Small intestine (tissue), 7 donors: ENCODE data around the gene GREM1. TPM values are rescaled to one million over a fixed set of nuclear protein-coding genes. Genes with fewer than 3 reads are reported as not detected.
A peak's percentile ranks its signal among the peaks of the same experiment; 100 is the strongest.

Experiments used
- DNase-seq, 2 donors: peaks; one replicate each; pipeline versions ENCODE4 v3.0.0 to v3.0.0-alpha.2; 2013
- FAIRE-seq: peaks from 2 replicates; lab custom pipeline; 2012; peaks lifted over from hg19 to GRCh38; lab: Jason Lieb, UNC
- H3K27ac ChIP-seq, 3 donors: one replicate each; pipeline ENCODE4 v1.5.1; 2013; ENCODE audit warnings: low read length in 2 of 3, mild to moderate bottlenecking in 2 of 3, control low read depth in 1 of 3, inconsistent platforms in 1 of 3, low read depth in 1 of 3, moderate library complexity in 1 of 3
- H3K27me3 ChIP-seq, 3 donors: one replicate each; pipeline ENCODE4 v1.6.1; 2013; ENCODE audit warnings: low read length in 3 of 3, inconsistent platforms in 1 of 3; ENCODE audit not compliant: control insufficient read depth in 3 of 3, insufficient read depth in 3 of 3
- H3K36me3 ChIP-seq, 3 donors: one replicate each; pipeline ENCODE4 v1.6.1; 2013; ENCODE audit warnings: low read length in 3 of 3, inconsistent platforms in 1 of 3, low read depth in 1 of 3, mild to moderate bottlenecking in 1 of 3, moderate library complexity in 1 of 3; ENCODE audit not compliant: control insufficient read depth in 3 of 3, insufficient read depth in 2 of 3
- H3K4me1 ChIP-seq, 3 donors: one replicate each; pipeline ENCODE4 v1.6.1; 2013; ENCODE audit warnings: low read length in 2 of 3, inconsistent platforms in 1 of 3, low read depth in 1 of 3, mild to moderate bottlenecking in 1 of 3, moderate library complexity in 1 of 3; ENCODE audit not compliant: control insufficient read depth in 3 of 3, insufficient read depth in 2 of 3
- H3K4me3 ChIP-seq, 3 donors: one replicate each; pipeline ENCODE4 v1.5.1; 2013; ENCODE audit warnings: low read length in 3 of 3, control low read depth in 1 of 3, inconsistent platforms in 1 of 3, low read depth in 1 of 3, mild to moderate bottlenecking in 1 of 3, moderate library complexity in 1 of 3
- H3K9me3 ChIP-seq, 2 donors: one replicate each; pipeline ENCODE4 v1.6.1; 2013; ENCODE audit warnings: low read depth in 1 of 2, low read length in 1 of 2; ENCODE audit not compliant: control insufficient read depth in 2 of 2, insufficient read depth in 1 of 2
- WGBS, 3 donors: extraction: QIAGEN DNeasy Blood & Tissue Kit; methylation state at CpG; one replicate each; pipeline ENCODE4 v1.1.7; 2013; 5-methylcytosine and 5-hydroxymethylcytosine counted together
- polyA plus RNA-seq, 4 donors: library from polyadenylated mRNA; stranded (reverse) in 3 of 4; unstranded in 1 of 4; fragments of 200-250 nt in 3 of 4; fragments of 120-200 nt in 1 of 4; gene quantifications; one replicate each; pipeline versions ENCODE4 v1.2.1 to v1.2.3, GENCODE V29; 2013
- donor health status: healthy with polysubstance abuse.
- donor health status: control.
- donor health status: control.
- donor health status: Bipolar disorder and iron deficiency.
- donor health status: healthy.

GREM1 gene
- polyA plus RNA-seq, 4 donors: 0.22 to 39.6 (median 1.5) TPM

- 1 to 3% (median 2%) methylated on average over 39 to 60 of the region's 60 CpGs for WGBS, 3 donors
- peak overlapping the region; percentile 13 to 36 (median 36) for H3K4me3 ChIP-seq
- peaks cover 14 to 69% (median 33%) of the 10 kb centered on the region in 3 donors for H3K27me3 ChIP-seq
- peak overlapping the region in 1 of 3 donors; percentile 54 for H3K27ac ChIP-seq
- DNase-seq (peak in 1 of 2 donors; percentile 42), FAIRE-seq (no peak)
- H3K4me1 ChIP-seq: peaks cover 0 to 6% (median 3%) of the 10 kb centered on the region in 3 donors
- no peaks in the 10 kb centered on the region for H3K9me3 ChIP-seq
- no peaks in the 10 kb centered on the region for H3K36me3 ChIP-seq
Observed at GRCh38 chr15:32718227-32718820, 520 bp downstream of the GREM1 start.

DNA sequence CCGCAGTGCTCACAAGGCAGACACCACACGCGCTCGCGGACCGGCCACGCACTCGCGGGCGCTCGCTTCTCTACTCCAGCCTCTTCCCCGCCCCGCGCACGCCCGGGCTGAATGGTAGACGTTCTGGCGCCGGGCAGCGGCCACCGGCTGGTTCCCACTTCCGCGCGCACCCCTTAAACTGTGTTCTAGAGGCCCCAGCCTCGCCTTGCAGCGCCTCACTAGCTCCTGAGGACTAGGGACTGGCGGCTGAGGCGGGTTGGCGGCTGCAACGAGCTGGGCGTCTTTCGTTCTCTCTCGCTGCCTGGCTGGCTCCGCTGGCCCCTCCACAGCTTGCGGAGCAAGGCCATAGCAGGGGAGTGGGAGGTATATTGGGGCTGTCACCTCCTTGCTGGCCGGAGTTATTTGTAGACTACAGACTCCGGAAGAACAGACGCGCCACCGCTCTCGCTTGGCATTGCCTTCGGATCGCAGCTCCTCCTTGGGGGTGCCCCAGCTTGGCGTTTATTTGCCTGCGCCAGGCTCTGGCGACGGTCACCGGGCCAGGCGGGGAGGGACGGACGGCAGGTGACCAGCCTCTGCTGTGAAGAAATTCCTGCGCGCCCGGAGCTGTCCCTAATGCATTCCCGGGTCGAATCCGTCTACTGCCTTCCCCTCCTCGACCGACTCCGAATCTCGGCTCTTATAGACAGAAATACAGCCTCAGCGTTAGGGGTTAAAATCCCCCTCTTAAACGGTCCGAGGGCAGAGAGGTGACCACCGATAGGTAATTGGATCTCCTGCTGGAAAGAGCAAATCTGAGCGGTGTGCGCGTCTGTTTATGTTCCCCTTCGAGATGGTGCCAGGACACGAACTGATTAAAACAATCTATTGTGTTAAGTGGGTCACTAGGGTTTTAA is 1.3 kb downstream of the GREM1 start:
- no peaks in the 10 kb centered on the region for H3K9me3 ChIP-seq
- FAIRE-seq: no peak
- H3K27ac ChIP-seq: peak overlapping the region in 1 of 3 donors; percentile 54
- DNase-seq: peak in 1 of 2 donors; percentile 34
- H3K4me1 ChIP-seq: peaks cover 0 to 6% (median 3%) of the 10 kb centered on the region in 3 donors
- 2 to 4% (median 2%) methylated on average over 58 to 70 of the region's 70 CpGs for WGBS, 3 donors
- H3K27me3 ChIP-seq: peaks cover 14 to 66% (median 33%) of the 10 kb centered on the region in 3 donors
- H3K4me3 ChIP-seq: peak overlapping the region; percentile 13 to 36 (median 36)
- no peaks in the 10 kb centered on the region for H3K36me3 ChIP-seq

DNA sequence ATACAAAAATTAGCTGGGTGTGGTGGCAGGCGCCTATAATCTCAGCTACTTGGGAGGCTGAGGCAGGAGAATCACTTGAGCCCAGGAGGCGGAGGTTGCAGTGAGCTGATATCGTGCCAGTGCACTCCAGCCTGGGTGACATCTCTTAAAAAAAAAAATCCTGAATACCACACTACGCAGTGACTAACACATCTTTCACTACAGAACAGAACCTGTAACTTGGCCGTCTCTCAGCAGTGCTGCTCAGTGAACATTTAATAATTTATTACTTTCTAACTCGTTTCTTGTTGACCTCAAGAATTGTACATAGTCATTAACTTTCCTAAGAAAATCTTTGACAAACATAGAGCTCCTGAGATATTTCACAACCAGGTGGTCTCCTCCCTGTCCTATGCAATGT is 3.8 kb downstream of the GREM1 start:
- FAIRE-seq (no peak), DNase-seq (no peak)
- Histone ChIP-seq H3K27ac (no peak overlapping the region), H3K4me3 (no peak overlapping the region), H3K36me3 (no peaks in the 10 kb centered on the region), H3K9me3 (no peaks in the 10 kb centered on the region), H3K4me1 (peaks cover 0 to 6% (median 3%) of the 10 kb centered on the region in 3 donors), H3K27me3 (peaks cover 14 to 52% (median 30%) of the 10 kb centered on the region in 3 donors)
- WGBS, 3 donors: 80 to 82% (median 81%) methylated on average over 6 of the region's 6 CpGs

GRCh38 chr15:32722136-32722535 is 4.3 kb downstream of the GREM1 start:
- DNase-seq (no peak), FAIRE-seq (no peak)
- Histone ChIP-seq H3K36me3 (no peaks in the 10 kb centered on the region), H3K4me1 (peaks cover 0 to 6% (median 3%) of the 10 kb centered on the region in 3 donors), H3K27me3 (peaks cover 13 to 47% (median 29%) of the 10 kb centered on the region in 3 donors), H3K27ac (no peak overlapping the region), H3K4me3 (no peak overlapping the region), H3K9me3 (no peaks in the 10 kb centered on the region)

DNA sequence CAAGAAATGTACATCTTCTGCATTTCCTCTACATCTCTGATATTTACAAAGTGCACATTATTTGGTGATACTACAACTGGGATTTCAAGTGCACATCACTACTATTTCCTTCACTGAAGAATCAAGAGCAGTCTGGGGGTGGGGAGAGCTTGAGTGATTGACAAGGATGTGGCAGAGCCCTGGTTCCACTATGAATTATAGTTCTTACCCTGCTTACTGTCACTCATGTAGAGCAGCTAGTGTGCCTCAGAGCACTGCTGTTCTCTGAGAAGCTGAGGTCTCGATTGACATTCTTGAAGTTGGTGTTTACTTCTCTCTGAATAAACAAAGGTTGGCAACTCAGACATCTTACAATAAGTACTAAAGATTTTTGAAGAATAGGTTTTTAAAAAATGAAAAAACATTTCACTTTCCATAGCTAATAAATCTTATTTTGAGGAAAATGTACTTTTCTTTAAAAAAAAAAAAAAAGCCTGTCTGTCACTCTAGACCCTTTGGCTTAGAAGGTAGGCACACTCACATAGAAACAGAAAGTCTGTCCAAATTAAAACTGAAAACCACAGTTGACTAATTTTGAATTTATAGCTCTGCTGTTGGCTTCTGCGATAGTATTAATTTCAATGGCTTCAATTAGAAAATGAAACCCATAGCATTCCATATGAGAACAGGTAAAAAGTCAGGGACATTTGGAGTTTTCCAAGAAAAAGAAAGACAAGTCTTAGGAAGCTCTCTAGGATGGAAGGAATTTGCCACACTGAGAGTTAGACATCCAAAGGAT is 5.6 kb downstream of the GREM1 start:
- no peaks in the 10 kb centered on the region for H3K36me3 ChIP-seq
- no peak overlapping the region for H3K4me3 ChIP-seq
- DNase-seq: no peak
- no peak for FAIRE-seq
- H3K27me3 ChIP-seq: peaks cover 1 to 38% (median 20%) of the 10 kb centered on the region in 3 donors
- no peak overlapping the region for H3K27ac ChIP-seq
- 25 to 56% (median 53%) methylated on average over 2 of the region's 2 CpGs for WGBS, 3 donors
- H3K4me1 ChIP-seq: peaks cover 0 to 2% (median 0%) of the 10 kb centered on the region in 3 donors
- no peaks in the 10 kb centered on the region for H3K9me3 ChIP-seq

DNA sequence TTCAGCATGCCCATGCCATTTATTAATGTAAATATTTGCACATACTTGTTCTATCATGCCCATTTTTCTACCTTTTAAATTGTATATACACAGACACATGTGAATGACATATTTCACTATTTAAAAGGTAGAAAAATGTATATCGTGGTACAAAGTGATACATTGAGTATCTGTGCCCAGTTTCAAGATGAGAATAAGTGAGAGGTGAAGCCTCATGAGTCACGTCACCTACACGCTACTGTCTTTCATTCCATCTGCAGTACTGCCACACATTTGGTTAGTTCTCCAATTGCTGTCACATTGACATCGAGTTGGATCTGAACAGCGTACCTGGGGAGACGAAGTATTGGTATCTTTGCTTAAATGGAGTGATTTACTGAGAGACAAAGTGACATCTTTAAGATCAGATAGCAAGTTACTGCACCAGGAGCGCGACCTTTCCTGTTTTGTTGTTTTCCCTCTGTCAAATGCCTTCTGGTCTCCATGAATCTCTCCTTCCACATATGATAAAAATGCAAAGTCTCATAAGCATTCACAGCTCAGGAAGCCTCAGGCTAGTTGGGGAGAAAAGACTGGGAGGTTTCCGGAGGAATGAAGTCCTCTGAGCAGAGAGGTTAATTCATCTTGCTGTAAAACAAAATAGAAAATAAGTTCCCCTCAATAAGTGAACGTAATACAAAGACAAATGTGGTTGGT is 12.0 kb downstream of the GREM1 start:
- Histone ChIP-seq H3K9me3 (no peaks in the 10 kb centered on the region), H3K27me3 (peaks cover 0 to 13% (median 4%) of the 10 kb centered on the region in 3 donors), H3K4me1 (no peaks in the 10 kb centered on the region), H3K4me3 (no peak overlapping the region), H3K36me3 (peaks cover 0 to 4% (median 0%) of the 10 kb centered on the region in 3 donors), H3K27ac (no peak overlapping the region)
- 79 to 87% (median 84%) methylated on average over 10 of the region's 10 CpGs for WGBS, 3 donors
- FAIRE-seq (no peak), DNase-seq (no peak)

GRCh38 chr15:32730677-32731654 is 13.2 kb downstream of the GREM1 start:
- Histone ChIP-seq H3K27me3 (peaks cover 0 to 15% (median 4%) of the 10 kb centered on the region in 3 donors), H3K36me3 (peaks cover 0 to 4% (median 0%) of the 10 kb centered on the region in 3 donors), H3K27ac (no peak overlapping the region), H3K9me3 (no peaks in the 10 kb centered on the region), H3K4me1 (no peaks in the 10 kb centered on the region), H3K4me3 (no peak overlapping the region)
- DNase-seq: peak; percentile 84 to 88
- FAIRE-seq: no peak
- 36 to 52% (median 47%) methylated on average over 25 to 27 of the region's 27 CpGs for WGBS, 3 donors
